ENCODE measurements around the gene SYPL1.
A peak's percentile ranks its signal among the peaks of the same experiment; 100 is the strongest.

The SYPL1 gene

DNA sequence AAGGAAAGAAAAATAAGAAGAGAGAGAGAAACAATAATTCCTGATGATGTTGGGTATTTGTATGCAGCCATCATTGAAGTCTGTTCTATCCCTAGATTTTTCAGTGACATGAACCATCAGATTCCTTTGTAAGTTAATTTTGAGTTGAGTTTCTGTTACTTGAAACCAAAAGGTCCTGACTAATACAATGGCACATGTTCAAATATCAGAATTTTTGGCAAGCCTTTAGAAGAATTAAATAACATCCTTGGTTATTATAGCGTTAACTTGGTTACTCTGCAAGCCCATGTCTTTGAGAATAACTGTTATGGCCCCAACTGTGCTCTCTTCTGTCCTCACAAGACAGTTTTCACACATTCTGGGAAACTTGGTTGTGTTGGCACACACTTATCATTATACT is 66.5 kb downstream of the SYPL1 start:
- in situ Hi-C loops (cut with MboI; ENCODE audit: low sequenced_read_pairs, unreplicated experiment), result no loop called here
- no peak for TF ChIP-seq CTCF (IDR thresholded peaks at IDR 0.05; ENCODE audit: borderline replicate concordance, control extremely low read depth, extremely low read depth, insufficient read depth, missing control alignments)
- DNase-seq (ENCODE audit: low spot score), result no peak

DNA sequence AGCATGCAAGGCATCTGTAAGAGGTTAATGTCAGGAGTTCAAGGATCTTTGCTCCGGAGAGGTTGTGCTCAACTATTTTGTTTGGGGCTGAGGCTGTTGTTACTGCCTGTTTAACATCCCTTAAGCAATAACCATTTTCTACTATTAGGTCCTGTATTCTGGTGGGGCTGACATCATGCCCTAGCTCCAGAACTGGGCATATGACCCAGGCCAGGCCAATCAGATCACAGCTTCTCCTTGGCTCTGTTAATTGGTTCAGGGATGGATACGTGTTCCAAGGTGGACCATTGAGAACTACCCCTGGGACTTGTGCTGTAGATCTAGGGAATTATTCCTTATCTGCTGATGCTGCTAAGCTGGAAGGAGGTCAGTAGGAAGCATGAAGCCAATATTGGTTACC is 67.0 kb downstream of the SYPL1 start:
- no peak for DNase-seq (ENCODE audit: low spot score)
- TF ChIP-seq CTCF (IDR thresholded peaks at IDR 0.05; ENCODE audit: borderline replicate concordance, control extremely low read depth, extremely low read depth, insufficient read depth, missing control alignments), result no peak
- in situ Hi-C loops (cut with MboI; ENCODE audit: low sequenced_read_pairs, unreplicated experiment), result no loop called here

- in situ Hi-C loops (cut with MboI; ENCODE audit: low sequenced_read_pairs, unreplicated experiment), result loop anchor here (5.0 kb wide), 1 partner anchor 280 kb away; no protein-coding TSS in a partner anchor
- no peak for DNase-seq (ENCODE audit: low spot score)
- TF ChIP-seq CTCF (IDR thresholded peaks at IDR 0.05; ENCODE audit: borderline replicate concordance, control extremely low read depth, extremely low read depth, insufficient read depth, missing control alignments), result no peak
These were observed 69.9 kb downstream of the SYPL1 start for GRCh38 chr7:106042196-106042611.

- DNase-seq (ENCODE audit: low spot score), result peak; percentile 74
- in situ Hi-C loops (cut with MboI; ENCODE audit: low sequenced_read_pairs, unreplicated experiment), result loop anchor here (5.0 kb wide), 1 partner anchor 279 kb away; no protein-coding TSS in a partner anchor
- TF ChIP-seq CTCF (IDR thresholded peaks at IDR 0.05; ENCODE audit: borderline replicate concordance, control extremely low read depth, extremely low read depth, insufficient read depth, missing control alignments), result peak; percentile 46
These were observed 70.9 kb downstream of the SYPL1 start for GRCh38 chr7:106041140-106041717.

All from GM13976 (cell line).